RWPE2 (cell line): Measurements from ENCODE around the gene ROBO2.

Source experiments
- ATAC-seq: fragments of 200-7000 bp; cut with Tn5 transposase; 3 replicates; pipeline ENCODE4 v1.9.1; 2021; ENCODE audit warnings: low read depth
- DNase-seq: peaks from one replicate; pipeline ENCODE4 v3.0.0-alpha.2; 2020; ENCODE audit warnings: low spot score
- H3K27ac ChIP-seq: fragments of 450-650 bp; 2 replicates; pipeline ENCODE4 v1.5.1; 2017; ENCODE audit warnings: mild to moderate bottlenecking; ENCODE audit not compliant: poor library complexity, severe bottlenecking
- H3K27me3 ChIP-seq: fragments of 250-450 bp; sonication (Bioruptor Pico); 2 replicates; pipeline ENCODE4 v1.5.1; 2021; ENCODE audit warnings: mild to moderate bottlenecking, moderate library complexity; ENCODE audit not compliant: insufficient read depth, poor library complexity, severe bottlenecking
- H3K36me3 ChIP-seq: fragments of 250-450 bp; sonication (Bioruptor Pico); 2 replicates; pipeline ENCODE4 v1.5.1; 2020; ENCODE audit warnings: low read depth, mild to moderate bottlenecking, moderate library complexity
- H3K4me1 ChIP-seq: fragments of 250-450 bp; sonication (Bioruptor Pico); 2 replicates; pipeline ENCODE4 v1.5.1; 2021; ENCODE audit warnings: mild to moderate bottlenecking, moderate library complexity; ENCODE audit not compliant: insufficient read depth, poor library complexity, severe bottlenecking
- H3K4me3 ChIP-seq: fragments of 250-450 bp; sonication (Bioruptor Pico); 2 replicates; pipeline ENCODE4 v1.5.1; 2021; ENCODE audit warnings: mild to moderate bottlenecking, moderate library complexity; ENCODE audit not compliant: severe bottlenecking
- H3K9me3 ChIP-seq: fragments of 250-450 bp; sonication (Bioruptor Pico); 2 replicates; pipeline ENCODE4 v1.5.1; 2021; ENCODE audit warnings: mild to moderate bottlenecking, moderate library complexity; ENCODE audit not compliant: severe bottlenecking
- CTCF ChIP-seq: fragments of 450-650 bp; IDR thresholded peaks from one replicate; pipeline ENCODE4 v1.5.1; 2017; ENCODE audit warnings: mild to moderate bottlenecking, moderate library complexity; ENCODE audit not compliant: poor library complexity, severe bottlenecking

The ROBO2 gene

GRCh38 chr3:77672016-77672415 lies 632.1 kb downstream of the ROBO2 start:
- no peak overlapping the region for H3K27ac ChIP-seq
- ATAC-seq (no peak), DNase-seq (no peak)
- H3K4me3 ChIP-seq = no peak overlapping the region
- no peaks in the 10 kb centered on the region for H3K9me3 ChIP-seq
- no peaks in the 10 kb centered on the region for H3K36me3 ChIP-seq
- no peaks in the 10 kb centered on the region for H3K27me3 ChIP-seq
- no peak for TF ChIP-seq CTCF
- H3K4me1 ChIP-seq = no peaks in the 10 kb centered on the region

GRCh38 chr3:77682162-77682561 lies 642.3 kb downstream of the ROBO2 start:
- TF ChIP-seq CTCF = no peak
- H3K4me3 ChIP-seq = no peak overlapping the region
- no peaks in the 10 kb centered on the region for H3K4me1 ChIP-seq
- no peaks in the 10 kb centered on the region for H3K27me3 ChIP-seq
- no peak for DNase-seq
- peaks cover 9% of the 10 kb centered on the region for H3K9me3 ChIP-seq
- no peaks in the 10 kb centered on the region for H3K36me3 ChIP-seq
- ATAC-seq = no peak
- no peak overlapping the region for H3K27ac ChIP-seq

- H3K27me3 ChIP-seq = no peaks in the 10 kb centered on the region
- peaks cover 9% of the 10 kb centered on the region for H3K9me3 ChIP-seq
- ATAC-seq (no peak), DNase-seq (no peak)
- H3K4me1 ChIP-seq = no peaks in the 10 kb centered on the region
- H3K36me3 ChIP-seq = no peaks in the 10 kb centered on the region
- H3K4me3 ChIP-seq = no peak overlapping the region
- H3K27ac ChIP-seq = no peak overlapping the region
- no peak for TF ChIP-seq CTCF
Observed at GRCh38 chr3:77684115-77684514, 644.2 kb downstream of the ROBO2 start.

GRCh38 chr3:77685713-77686112 lies 645.8 kb downstream of the ROBO2 start:
- ATAC-seq = no peak
- no peak for TF ChIP-seq CTCF

GRCh38 chr3:77686560-77686959 lies 646.7 kb downstream of the ROBO2 start:
- Histone ChIP-seq H3K4me3 (no peak overlapping the region), H3K27me3 (no peaks in the 10 kb centered on the region), H3K4me1 (no peaks in the 10 kb centered on the region), H3K9me3 (peaks cover 9% of the 10 kb centered on the region), H3K36me3 (no peaks in the 10 kb centered on the region), H3K27ac (no peak overlapping the region)
- no peak for TF ChIP-seq CTCF
- DNase-seq (no peak), ATAC-seq (no peak)

More at GRCh38 chr3:77685713-77686112, 645.8 kb downstream of the ROBO2 start:
- Histone ChIP-seq H3K36me3 (no peaks in the 10 kb centered on the region), H3K4me1 (no peaks in the 10 kb centered on the region), H3K27ac (no peak overlapping the region), H3K27me3 (no peaks in the 10 kb centered on the region), H3K4me3 (no peak overlapping the region), H3K9me3 (peaks cover 9% of the 10 kb centered on the region)
- no peak for DNase-seq
